Fibroblast of lung (primary cell): ENCODE results near the gene REPIN1. TPM values are rescaled to one million over a fixed set of nuclear protein-coding genes. Genes with fewer than 3 reads are reported as not detected.
A peak's percentile ranks its signal among the peaks of the same experiment; 100 is the strongest.

Experiments
- DNase-seq, 2 donors: peaks; one replicate each; pipeline versions ENCODE4 v3.0.0 to v3.0.0-alpha.2; 2010; ENCODE audit warnings: low read depth in 2 of 2
- H2AFZ ChIP-seq: 2 replicates; pipeline ENCODE4 v1.5.1; 2012; ENCODE audit warnings: low read length, control low read depth, inconsistent platforms
- H3K27ac ChIP-seq: 2 replicates; pipeline ENCODE4 v1.5.1; 2011; ENCODE audit warnings: low read length, control low read depth; ENCODE audit not compliant: insufficient read depth
- H3K27me3 ChIP-seq: 2 replicates; pipeline ENCODE4 v1.5.1; 2011; ENCODE audit warnings: mild to moderate bottlenecking, low read length; ENCODE audit not compliant: control insufficient read depth, insufficient read depth
- H3K36me3 ChIP-seq: 2 replicates; pipeline ENCODE4 v1.5.1; 2011; ENCODE audit warnings: low read length; ENCODE audit not compliant: control insufficient read depth, insufficient read depth
- H3K4me1 ChIP-seq: 2 replicates; pipeline ENCODE4 v1.5.1; 2011; ENCODE audit warnings: low read length; ENCODE audit not compliant: control insufficient read depth, insufficient read depth; ENCODE audit errors: extremely low read depth
- H3K4me2 ChIP-seq: 2 replicates; pipeline ENCODE4 v1.5.1; 2011; ENCODE audit warnings: low read length, control low read depth; ENCODE audit not compliant: insufficient read depth; ENCODE audit errors: extremely low read depth
- H3K4me3 ChIP-seq, 4 experiments: fragments of 200-600 bp in 1 of 4; sonication (generic) in 1 of 4; replicated peaks in 1 of 4; 2 replicates each; pipeline ENCODE4 v1.5.1; 2011 to 2016; ENCODE audit warnings: low read length in 4 of 4, low read depth in 3 of 4, mild to moderate bottlenecking in 3 of 4, control low read depth in 2 of 4, inconsistent platforms in 1 of 4, mixed read lengths in 1 of 4; ENCODE audit not compliant: insufficient read depth in 1 of 4; ENCODE audit errors: control extremely low read depth in 1 of 4
- H3K79me2 ChIP-seq: 2 replicates; pipeline ENCODE4 v1.5.1; 2012; ENCODE audit warnings: mild to moderate bottlenecking, low read length, inconsistent platforms; ENCODE audit not compliant: control insufficient read depth, insufficient read depth
- H3K9ac ChIP-seq: 2 replicates; pipeline ENCODE4 v1.5.1; 2011; ENCODE audit warnings: mild to moderate bottlenecking, low read length, control low read depth; ENCODE audit not compliant: insufficient read depth
- H3K9me3 ChIP-seq: 2 replicates; pipeline ENCODE4 v1.5.1; 2012; ENCODE audit warnings: low read depth, low read length; ENCODE audit not compliant: control insufficient read depth, insufficient read depth
- H4K20me1 ChIP-seq: 2 replicates; pipeline ENCODE4 v1.5.1; 2011; ENCODE audit warnings: low read length; ENCODE audit not compliant: control insufficient read depth, insufficient read depth; ENCODE audit errors: extremely low read depth
- EZH2 ChIP-seq: IDR thresholded peaks from 2 replicates; pipeline ENCODE4 v1.5.1; 2012; ENCODE audit warnings: low read length, control low read depth, mild to moderate bottlenecking; ENCODE audit errors: missing control alignments
- polyA plus RNA-seq, 2 donors: library from polyadenylated mRNA; depleted of rRNA in 1 of 2; stranded (reverse) in 1 of 2; unstranded in 1 of 2; fragments of >200 nt; gene quantifications; 2 replicates each; pipeline ENCODE4 v1.2.1, GENCODE V29; 2011 to 2012; ENCODE audit warnings: missing spikeins in 1 of 2
- total RNA-seq: library from RNA; depleted of rRNA; stranded (reverse); fragments of >200 nt; gene quantifications from 2 replicates; pipeline ENCODE4 v1.2.1, GENCODE V29; 2014
- TF ChIP-seq, protein P1 (sequence below), 2 donors: IDR thresholded peaks in 1 of 2; conservative IDR thresholded peaks in 1 of 2; 1 replicate in 1 of 2; 2 replicates in 1 of 2; pipeline ENCODE4 v1.5.1; 2011 to 2012; ENCODE audit warnings: low read length in 2 of 2, control low read depth in 1 of 2, inconsistent platforms in 1 of 2, low read depth in 1 of 2, mild to moderate bottlenecking in 1 of 2

Gene REPIN1
- total and polyA plus RNA-seq, 2 donors (not counting 1 experiment from before 2014, with no cell fraction given) = 20.8 to 41.3 TPM

DNA sequence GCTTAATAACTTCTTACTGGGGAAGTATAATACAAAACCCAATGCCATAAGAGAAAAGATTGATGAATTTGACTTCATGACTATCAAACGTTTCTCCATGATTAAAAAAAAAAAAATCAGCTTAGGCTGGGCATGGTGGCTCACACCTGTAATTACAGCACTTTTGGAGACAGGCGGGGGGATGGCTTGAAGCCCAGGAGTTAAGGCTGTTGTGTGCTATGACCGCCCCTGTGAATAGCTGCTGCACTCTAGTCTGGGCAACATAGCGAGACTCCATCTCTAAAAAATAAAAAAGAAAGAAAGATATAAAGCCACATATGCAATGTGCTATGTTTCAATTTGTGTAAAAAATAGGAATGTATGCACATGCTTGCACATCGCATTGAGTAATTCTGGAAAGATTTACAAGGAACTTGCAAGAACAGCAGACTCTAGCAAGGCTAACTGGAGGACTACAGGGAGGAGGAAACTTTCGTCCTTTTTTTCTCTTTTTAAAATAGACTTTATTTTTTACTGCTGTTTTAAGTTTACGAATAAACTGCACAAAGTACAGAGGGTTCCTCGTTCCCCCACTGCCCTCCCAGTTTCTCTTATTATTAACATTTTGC, 16.9 kb upstream of the REPIN1 start:
- DNase-seq = peak in 1 of 2 donors; percentile 19

DNA sequence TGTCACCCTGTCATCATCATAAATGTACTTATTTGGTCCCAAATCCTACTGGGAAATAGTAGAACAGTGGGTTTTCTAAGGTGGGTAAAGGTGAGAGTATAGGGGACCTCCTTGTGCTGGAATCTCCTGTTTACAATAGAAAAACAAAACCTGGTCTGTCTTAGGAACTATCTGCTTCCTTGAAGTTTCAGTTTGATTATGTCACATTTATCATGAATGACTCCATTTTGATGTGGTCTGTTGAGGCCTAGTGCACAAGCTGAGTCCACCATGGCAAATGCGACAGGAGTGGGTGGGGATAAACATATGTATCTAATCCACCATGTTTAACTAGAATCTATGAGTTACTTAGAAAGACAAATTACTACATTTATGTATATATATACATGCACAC, 13.0 kb upstream of the REPIN1 start:
- Histone ChIP-seq H3K36me3 (no peaks in the 10 kb centered on the region), H4K20me1 (no peaks in the 10 kb centered on the region), H3K9ac (no peak overlapping the region), H3K27me3 (no peaks in the 10 kb centered on the region), H2AFZ (peak overlapping the region; percentile 56), H3K27ac (no peak overlapping the region), H3K4me1 (no peaks in the 10 kb centered on the region), H3K79me2 (no peaks in the 10 kb centered on the region), H3K9me3 (no peaks in the 10 kb centered on the region), H3K4me2 (no peak overlapping the region), H3K4me3 (no peak overlapping the region)
- DNase-seq = no peak
- TF ChIP-seq, protein P1, sequence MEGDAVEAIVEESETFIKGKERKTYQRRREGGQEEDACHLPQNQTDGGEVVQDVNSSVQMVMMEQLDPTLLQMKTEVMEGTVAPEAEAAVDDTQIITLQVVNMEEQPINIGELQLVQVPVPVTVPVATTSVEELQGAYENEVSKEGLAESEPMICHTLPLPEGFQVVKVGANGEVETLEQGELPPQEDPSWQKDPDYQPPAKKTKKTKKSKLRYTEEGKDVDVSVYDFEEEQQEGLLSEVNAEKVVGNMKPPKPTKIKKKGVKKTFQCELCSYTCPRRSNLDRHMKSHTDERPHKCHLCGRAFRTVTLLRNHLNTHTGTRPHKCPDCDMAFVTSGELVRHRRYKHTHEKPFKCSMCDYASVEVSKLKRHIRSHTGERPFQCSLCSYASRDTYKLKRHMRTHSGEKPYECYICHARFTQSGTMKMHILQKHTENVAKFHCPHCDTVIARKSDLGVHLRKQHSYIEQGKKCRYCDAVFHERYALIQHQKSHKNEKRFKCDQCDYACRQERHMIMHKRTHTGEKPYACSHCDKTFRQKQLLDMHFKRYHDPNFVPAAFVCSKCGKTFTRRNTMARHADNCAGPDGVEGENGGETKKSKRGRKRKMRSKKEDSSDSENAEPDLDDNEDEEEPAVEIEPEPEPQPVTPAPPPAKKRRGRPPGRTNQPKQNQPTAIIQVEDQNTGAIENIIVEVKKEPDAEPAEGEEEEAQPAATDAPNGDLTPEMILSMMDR (conservative IDR thresholded peaks at IDR 0.05 in 1 of 2, IDR thresholded peaks at IDR 0.05 in 1 of 2; ENCODE audit: low read depth in 1 of 2, low read length in 2 of 2) = no peak
- TF ChIP-seq EZH2 = no peak

More for the DNA sequence above, 16.9 kb upstream of the REPIN1 start:
- H3K4me2 ChIP-seq = no peak overlapping the region
- no peak overlapping the region for H3K9ac ChIP-seq
- H3K4me3 ChIP-seq = no peak overlapping the region
- no peaks in the 10 kb centered on the region for H3K27me3 ChIP-seq
- no peaks in the 10 kb centered on the region for H3K4me1 ChIP-seq
- H3K79me2 ChIP-seq = no peaks in the 10 kb centered on the region
- TF ChIP-seq, protein P1 (conservative IDR thresholded peaks at IDR 0.05 in 1 of 2, IDR thresholded peaks at IDR 0.05 in 1 of 2; ENCODE audit: low read depth in 1 of 2, low read length in 2 of 2) = no peak
- TF ChIP-seq EZH2 = no peak
- H3K9me3 ChIP-seq = no peaks in the 10 kb centered on the region
- no peak overlapping the region for H3K27ac ChIP-seq
- H4K20me1 ChIP-seq = no peaks in the 10 kb centered on the region
- H3K36me3 ChIP-seq = no peaks in the 10 kb centered on the region
- no peak overlapping the region for H2AFZ ChIP-seq

DNA sequence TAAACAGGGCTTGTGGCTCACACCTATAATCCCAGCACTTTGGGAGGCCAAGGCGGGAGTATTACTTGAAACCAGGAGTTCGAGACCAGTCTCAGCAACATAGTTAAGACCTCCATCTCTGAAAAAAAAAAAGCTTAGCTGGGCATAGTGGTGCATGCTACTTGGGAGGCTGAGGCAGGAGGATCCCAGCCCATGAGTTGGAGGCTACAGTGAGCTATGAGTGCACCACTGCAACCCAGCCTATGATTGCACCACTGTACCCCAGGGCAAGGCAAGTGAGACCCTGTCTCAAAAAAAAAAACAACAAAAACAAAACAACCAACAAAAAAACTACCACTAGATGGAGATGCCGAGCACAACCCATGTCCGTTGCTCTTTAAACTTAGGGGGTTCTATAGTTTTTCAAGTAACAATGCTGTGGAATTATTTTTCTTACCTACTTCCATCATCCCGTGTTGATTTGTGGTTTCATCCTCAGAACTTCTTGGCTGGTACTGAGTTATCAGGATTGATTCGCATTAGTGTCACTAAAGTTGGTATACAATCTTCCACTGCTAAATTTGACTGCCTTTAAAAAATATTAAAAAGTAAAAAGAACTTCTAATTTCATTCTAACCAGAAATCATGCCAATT, 12.2 kb upstream of the REPIN1 start:
- Histone ChIP-seq H3K4me2 (no peak overlapping the region), H2AFZ (no peak overlapping the region)
- DNase-seq = peak in 1 of 2 donors; percentile 61

More for the DNA sequence above, 12.2 kb upstream of the REPIN1 start:
- Histone ChIP-seq H3K79me2 (no peaks in the 10 kb centered on the region), H4K20me1 (no peaks in the 10 kb centered on the region), H3K27ac (no peak overlapping the region), H3K4me1 (no peaks in the 10 kb centered on the region), H3K4me3 (no peak overlapping the region), H3K36me3 (no peaks in the 10 kb centered on the region), H3K9me3 (no peaks in the 10 kb centered on the region), H3K9ac (no peak overlapping the region), H3K27me3 (no peaks in the 10 kb centered on the region)
- no peak for TF ChIP-seq EZH2
- TF ChIP-seq, protein P1 (conservative IDR thresholded peaks at IDR 0.05 in 1 of 2, IDR thresholded peaks at IDR 0.05 in 1 of 2; ENCODE audit: low read depth in 1 of 2, low read length in 2 of 2) = peak; percentile 70
